Peyer's patch (tissue), 4 donors: ENCODE data around the gene MAPKAPK3. TPM values are rescaled to one million over a fixed set of nuclear protein-coding genes. Genes with fewer than 3 reads are reported as not detected.
A peak's percentile ranks its signal among the peaks of the same experiment; 100 is the strongest.

Experiments used
- DNase-seq, 3 donors: peaks; one replicate each; pipeline ENCODE4 v3.0.0-alpha.2; 2017 to 2019
- H3K27ac ChIP-seq, 4 donors: fragments of 200-600 bp; sonication (generic); one replicate each; pipeline ENCODE4 v1.5.1; 2016 to 2019
- H3K27me3 ChIP-seq, 2 donors: fragments of 200-600 bp; sonication (generic); one replicate each; pipeline ENCODE4 v1.5.1; 2019
- H3K36me3 ChIP-seq, 3 donors: fragments of 200-600 bp; sonication (generic); one replicate each; pipeline ENCODE4 v1.5.1; 2016 to 2019
- H3K4me1 ChIP-seq, 4 donors: fragments of 200-600 bp; sonication (generic); one replicate each; pipeline ENCODE4 v1.5.1; 2016 to 2019
- H3K4me3 ChIP-seq, 4 donors: fragments of 200-600 bp; sonication (generic); 1 replicate in 3 of 4; 2 replicates in 1 of 4; pipeline ENCODE4 v1.5.1; 2016 to 2019; ENCODE audit warnings: mild to moderate bottlenecking in 1 of 4
- H3K9me3 ChIP-seq, 4 donors: fragments of 200-600 bp; sonication (generic); one replicate each; pipeline ENCODE4 v1.5.1; 2016 to 2019; ENCODE audit warnings: mild to moderate bottlenecking in 1 of 4
- CTCF ChIP-seq, 6 experiments: fragments of 450-650 bp in 4 of 6; fragments of 200-600 bp in 2 of 6; sonication (generic) in 1 of 6; IDR thresholded peaks; one replicate each; pipeline ENCODE4 v1.5.1; 2017 to 2019; ENCODE audit warnings: antibody characterized with exemption in 6 of 6, mild to moderate bottlenecking in 3 of 6, moderate library complexity in 1 of 6
- POLR2A ChIP-seq, 2 donors: fragments of 450-650 bp; IDR thresholded peaks; one replicate each; pipeline ENCODE4 v1.5.1; 2017; ENCODE audit warnings: antibody characterized with exemption in 2 of 2, mild to moderate bottlenecking in 2 of 2, moderate library complexity in 2 of 2
- total RNA-seq, 4 donors: library from RNA; depleted of rRNA; stranded (reverse); fragments of >200 nt; gene quantifications; one replicate each; pipeline ENCODE4 v1.1.0, GENCODE V29; 2016

Gene MAPKAPK3
- total RNA-seq, 4 donors from 2014 or later: 25.6 to 44.0 (median 30.0) TPM

- no peaks in the 10 kb centered on the region for H3K36me3 ChIP-seq
- H3K4me1 ChIP-seq: peaks cover 0 to 45% (median 18%) of the 10 kb centered on the region in 4 donors
- H3K27ac ChIP-seq: no peak overlapping the region
- H3K4me3 ChIP-seq: no peak overlapping the region
- H3K27me3 ChIP-seq: no peaks in the 10 kb centered on the region
- no peaks in the 10 kb centered on the region for H3K9me3 ChIP-seq
- no peak for DNase-seq
- TF ChIP-seq CTCF (IDR thresholded peaks at IDR 0.05) (no peak), POLR2A (IDR thresholded peaks at IDR 0.05) (no peak)
Measured at GRCh38 chr3:50622881-50623280, 5.9 kb downstream of the MAPKAPK3 start.

GRCh38 chr3:50623840-50624474 lies 7.0 kb downstream of the MAPKAPK3 start:
- Histone ChIP-seq H3K27me3 (no peaks in the 10 kb centered on the region), H3K4me3 (no peak overlapping the region), H3K4me1 (peaks cover 0 to 34% (median 11%) of the 10 kb centered on the region in 4 donors), H3K36me3 (no peaks in the 10 kb centered on the region), H3K9me3 (no peaks in the 10 kb centered on the region), H3K27ac (peak overlapping the region in 2 of 4 donors; percentile 45 to 63)
- peak in 1 of 3 donors; percentile 29 for DNase-seq
- TF ChIP-seq POLR2A (IDR thresholded peaks at IDR 0.05): no peak
- TF ChIP-seq CTCF (IDR thresholded peaks at IDR 0.05): no peak

- DNase-seq: no peak
- H3K27me3 ChIP-seq: no peaks in the 10 kb centered on the region
- no peak overlapping the region for H3K27ac ChIP-seq
- H3K9me3 ChIP-seq: no peaks in the 10 kb centered on the region
- H3K4me1 ChIP-seq: peaks cover 0 to 27% (median 10%) of the 10 kb centered on the region in 4 donors
- no peaks in the 10 kb centered on the region for H3K36me3 ChIP-seq
- TF ChIP-seq CTCF (IDR thresholded peaks at IDR 0.05): no peak
- TF ChIP-seq POLR2A (IDR thresholded peaks at IDR 0.05): no peak
- no peak overlapping the region for H3K4me3 ChIP-seq
Measured at GRCh38 chr3:50624634-50625033, 7.7 kb downstream of the MAPKAPK3 start.

- Histone ChIP-seq H3K27me3 (no peaks in the 10 kb centered on the region), H3K27ac (no peak overlapping the region), H3K36me3 (no peaks in the 10 kb centered on the region), H3K9me3 (no peaks in the 10 kb centered on the region), H3K4me3 (no peak overlapping the region), H3K4me1 (peaks cover 0 to 23% (median 7%) of the 10 kb centered on the region in 4 donors)
- DNase-seq: no peak
- no peak for TF ChIP-seq CTCF (IDR thresholded peaks at IDR 0.05)
- no peak for TF ChIP-seq POLR2A (IDR thresholded peaks at IDR 0.05)
Measured at GRCh38 chr3:50625231-50626182, 8.6 kb downstream of the MAPKAPK3 start.

DNA sequence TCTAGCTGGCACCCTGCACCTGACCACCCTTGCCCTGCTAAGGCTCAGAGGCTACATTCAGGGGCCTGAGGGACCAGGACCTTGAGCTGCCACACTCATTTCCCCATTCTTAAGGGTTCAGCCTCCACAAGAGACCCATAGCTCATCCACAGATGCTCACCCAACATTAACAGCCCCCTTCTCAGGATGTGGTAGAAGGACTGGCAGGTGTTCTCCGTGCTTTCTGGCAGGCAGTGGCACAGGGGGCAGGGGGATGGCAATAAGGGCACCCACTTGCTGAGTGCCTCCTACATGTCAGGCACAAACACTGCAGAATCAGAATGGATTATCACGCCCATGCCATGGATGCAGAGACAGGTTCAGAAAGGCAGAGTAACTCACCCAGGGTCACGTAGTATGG lies 9.4 kb downstream of the MAPKAPK3 start:
- Histone ChIP-seq H3K27me3 (no peaks in the 10 kb centered on the region), H3K4me3 (no peak overlapping the region), H3K36me3 (no peaks in the 10 kb centered on the region), H3K9me3 (no peaks in the 10 kb centered on the region), H3K4me1 (peaks cover 0 to 23% (median 8%) of the 10 kb centered on the region in 4 donors), H3K27ac (no peak overlapping the region)
- DNase-seq: no peak
- TF ChIP-seq CTCF (IDR thresholded peaks at IDR 0.05) (no peak), POLR2A (IDR thresholded peaks at IDR 0.05) (no peak)
